ENCODE data around the gene SMIM35. TPM values are rescaled to one million over a fixed set of nuclear protein-coding genes. Genes with fewer than 3 reads are reported as not detected.
A peak's percentile ranks its signal among the peaks of the same experiment; 100 is the strongest.

The SMIM35 gene
- polyA plus RNA-seq, 4 donors, result 0.07 to 0.35 (median 0.10) TPM; not detected in 1

DNA sequence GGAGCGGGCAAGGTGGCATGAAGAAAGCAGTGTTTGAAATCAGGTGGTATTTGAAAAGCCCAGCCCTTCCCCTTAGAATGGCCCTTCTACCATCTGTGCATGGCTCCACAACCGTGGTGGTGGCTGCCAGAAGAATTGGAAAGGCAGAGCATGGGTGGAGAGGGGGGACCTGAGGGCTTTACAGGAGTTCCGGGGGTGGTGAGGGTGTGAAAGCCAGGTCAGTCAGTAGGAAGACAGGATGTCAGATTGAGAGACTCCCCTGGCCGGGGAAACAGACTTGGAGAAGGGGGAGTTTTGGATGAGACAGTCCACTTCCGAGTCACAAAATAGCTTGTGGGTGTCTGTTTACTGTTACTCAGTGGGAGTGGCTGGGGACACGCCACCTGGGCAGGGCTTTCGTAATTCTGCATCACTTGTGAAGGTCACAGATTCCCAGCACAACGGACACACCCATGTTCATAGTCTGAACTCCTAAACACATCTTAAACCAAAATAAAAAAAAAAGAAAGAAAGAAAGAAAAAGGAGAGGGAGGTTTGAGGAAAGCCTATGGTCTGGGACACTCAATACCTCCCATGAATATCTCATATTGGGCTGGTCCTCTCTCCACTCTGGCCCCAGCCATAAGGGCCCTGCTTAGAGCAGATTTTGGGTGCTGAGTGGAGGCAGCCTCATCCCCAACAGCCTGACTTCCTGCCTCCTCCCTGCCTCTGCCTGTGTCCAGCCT is 24.4 kb upstream of the SMIM35 start:
- no peak for DNase-seq (ENCODE audit: low read depth in 4 of 4, low spot score in 3 of 4)

DNA sequence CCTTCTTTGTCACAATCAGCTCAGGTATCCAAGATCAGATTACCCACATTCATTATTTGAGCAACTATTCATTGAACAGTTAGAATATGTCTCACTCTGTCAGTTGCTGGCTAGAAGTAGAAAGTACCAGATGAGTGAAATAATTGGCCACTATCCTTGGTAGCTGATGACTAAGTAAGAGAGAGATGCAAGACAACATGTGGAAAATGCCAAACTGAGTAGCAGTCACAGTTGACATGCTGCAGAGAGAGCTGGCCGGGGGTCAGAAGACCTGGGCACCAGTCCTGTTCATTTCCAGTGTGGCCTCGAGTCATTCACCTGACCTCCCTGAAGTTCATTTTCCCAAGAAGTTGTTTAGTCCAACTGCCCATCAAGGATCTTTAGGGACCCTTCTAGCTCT is 22.5 kb upstream of the SMIM35 start:
- DNase-seq (ENCODE audit: low read depth in 4 of 4, low spot score in 3 of 4), result no peak

DNA sequence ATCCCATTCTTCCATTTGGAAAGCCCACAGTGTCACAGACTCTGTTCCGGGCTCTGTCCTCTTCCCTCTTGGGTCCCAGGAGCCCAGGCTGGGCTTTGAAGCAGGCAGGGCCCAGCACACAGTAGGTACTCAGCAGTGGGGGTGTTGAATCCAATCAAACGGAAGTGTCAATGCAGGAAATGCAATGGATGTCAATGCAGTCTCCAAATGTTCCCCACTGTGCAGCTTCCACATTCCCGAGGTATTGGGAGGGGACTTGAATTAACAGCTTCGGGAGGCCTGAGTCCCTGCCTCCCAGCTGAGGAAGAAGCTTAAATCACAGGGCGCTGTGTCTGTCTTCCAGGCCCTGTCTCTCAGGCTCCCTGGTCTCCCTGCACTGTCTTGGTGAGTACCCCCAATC is 21.8 kb upstream of the SMIM35 start:
- DNase-seq (ENCODE audit: low read depth in 4 of 4, low spot score in 3 of 4), result no peak

GRCh38 chr11:118106789-118107335 is 20.1 kb upstream of the SMIM35 start:
- DNase-seq (ENCODE audit: low read depth in 4 of 4, low spot score in 3 of 4), result no peak

DNA sequence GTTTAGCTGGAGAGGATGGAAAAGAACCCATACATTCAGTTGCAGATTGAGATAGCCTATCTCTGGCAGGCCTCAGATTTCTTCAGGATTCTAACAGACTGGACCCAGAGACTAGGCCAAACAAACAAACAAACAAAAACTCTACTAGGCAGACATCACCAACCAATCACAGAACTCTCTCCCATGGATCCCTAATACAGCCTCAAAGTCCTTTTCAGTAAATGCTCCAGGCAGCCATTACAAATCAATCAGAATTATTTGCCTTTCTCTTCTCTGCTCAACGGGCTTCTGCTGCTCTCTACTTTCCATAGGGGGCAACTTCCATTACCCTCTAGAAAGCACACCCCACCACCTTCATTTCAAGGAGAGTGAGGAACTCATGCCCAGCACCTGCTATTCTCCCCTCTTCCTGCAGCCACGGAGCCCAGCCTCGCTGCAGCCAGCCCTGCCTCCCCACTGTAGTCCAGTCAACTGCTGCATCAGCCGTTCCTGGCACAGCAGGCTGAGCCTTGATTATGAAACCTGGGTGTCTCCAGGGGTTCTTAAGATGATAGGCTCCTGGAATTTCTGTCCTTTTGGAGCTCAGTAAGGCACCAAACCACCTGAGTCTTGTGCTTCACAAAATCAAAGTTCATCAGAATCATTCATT is 19.0 kb upstream of the SMIM35 start:
- no peak for DNase-seq (ENCODE audit: low read depth in 4 of 4, low spot score in 3 of 4)

DNA sequence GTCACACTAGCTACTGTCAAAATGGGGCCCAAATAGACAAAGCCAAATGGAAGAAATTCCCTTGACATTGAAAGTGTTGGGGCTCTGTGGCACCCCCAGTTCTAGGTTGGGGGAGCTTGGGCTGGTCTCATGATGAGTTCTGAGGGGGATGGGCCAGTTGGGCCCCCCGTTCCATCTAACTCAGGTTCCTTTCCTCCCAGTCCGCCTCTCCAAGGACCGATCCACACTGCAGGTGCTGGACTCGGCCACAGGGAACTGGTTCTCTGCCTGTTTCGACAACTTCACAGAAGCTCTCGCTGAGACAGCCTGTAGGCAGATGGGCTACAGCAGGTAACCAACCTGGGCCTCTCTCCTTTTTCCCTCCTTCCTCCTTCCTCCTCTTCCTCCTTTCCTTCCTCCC is 17.7 kb upstream of the SMIM35 start:
- no peak for DNase-seq (ENCODE audit: low read depth in 4 of 4, low spot score in 3 of 4)

- no peak for DNase-seq (ENCODE audit: low read depth in 4 of 4, low spot score in 3 of 4)
Measured at GRCh38 chr11:118102721-118103261, 16.0 kb upstream of the SMIM35 start.

- no peak for DNase-seq (ENCODE audit: low read depth in 4 of 4, low spot score in 3 of 4)
Measured at GRCh38 chr11:118100691-118101232, 14.0 kb upstream of the SMIM35 start.

DNA sequence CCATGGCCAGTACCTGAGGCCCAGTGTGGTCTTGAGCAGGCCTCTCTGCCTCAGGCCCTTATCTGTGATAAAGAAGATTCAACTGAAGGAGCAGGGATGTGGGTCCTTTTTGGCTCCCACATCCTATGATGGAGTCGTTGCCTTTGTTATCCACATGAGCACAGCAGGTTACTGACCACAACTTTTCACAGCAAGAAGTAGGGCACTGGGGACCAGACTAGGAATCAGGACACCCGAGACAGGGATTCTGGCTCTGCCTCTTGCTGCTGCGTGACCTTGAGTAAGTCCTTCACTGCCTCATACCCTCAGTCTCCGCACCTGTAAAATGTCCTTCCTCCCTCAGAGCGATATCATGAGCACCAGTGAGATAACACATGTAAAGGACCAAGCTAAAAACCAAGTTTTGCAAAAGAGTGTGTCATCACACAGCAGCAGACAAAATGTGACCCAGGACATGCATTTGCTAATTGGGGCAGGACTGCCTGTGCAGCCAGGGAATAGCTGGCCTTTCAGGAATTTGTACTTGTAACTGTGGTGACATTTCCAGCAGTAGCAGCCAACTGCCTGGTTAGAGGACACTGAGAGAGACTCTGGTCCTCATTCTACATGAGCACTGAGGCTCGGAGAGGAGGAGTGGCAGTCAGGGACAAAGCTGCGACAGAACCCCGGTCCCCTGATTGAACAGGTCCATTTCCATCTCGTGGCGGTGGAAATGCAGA is 13.2 kb upstream of the SMIM35 start:
- DNase-seq (ENCODE audit: low read depth in 4 of 4, low spot score in 3 of 4), result no peak

GRCh38 chr11:118098996-118099837 is 12.5 kb upstream of the SMIM35 start:
- no peak for DNase-seq (ENCODE audit: low read depth in 4 of 4, low spot score in 3 of 4)

GRCh38 chr11:118095967-118096367 is 9.2 kb upstream of the SMIM35 start:
- no peak for DNase-seq (ENCODE audit: low read depth in 4 of 4, low spot score in 3 of 4)

DNA sequence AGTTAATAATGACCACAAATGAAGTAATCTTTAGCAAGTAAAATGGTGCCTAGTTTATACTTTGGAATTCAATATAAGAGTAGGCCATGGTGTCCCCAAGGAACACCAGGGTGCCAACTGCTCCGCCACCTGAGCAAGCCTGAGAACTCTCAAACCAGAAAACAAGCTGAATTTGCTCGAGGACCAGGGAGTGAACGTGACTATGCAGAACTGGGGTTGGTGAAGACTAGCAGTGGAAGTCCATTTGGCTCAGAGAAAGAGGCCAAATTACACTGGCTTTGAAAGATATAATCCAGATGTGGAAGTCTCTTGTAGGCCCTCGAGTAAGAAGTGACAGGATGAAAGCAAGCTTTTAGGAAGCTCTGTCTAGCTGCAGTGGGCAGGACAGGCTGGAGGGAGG is 8.7 kb upstream of the SMIM35 start:
- no peak for DNase-seq (ENCODE audit: low read depth in 4 of 4, low spot score in 3 of 4)

DNA sequence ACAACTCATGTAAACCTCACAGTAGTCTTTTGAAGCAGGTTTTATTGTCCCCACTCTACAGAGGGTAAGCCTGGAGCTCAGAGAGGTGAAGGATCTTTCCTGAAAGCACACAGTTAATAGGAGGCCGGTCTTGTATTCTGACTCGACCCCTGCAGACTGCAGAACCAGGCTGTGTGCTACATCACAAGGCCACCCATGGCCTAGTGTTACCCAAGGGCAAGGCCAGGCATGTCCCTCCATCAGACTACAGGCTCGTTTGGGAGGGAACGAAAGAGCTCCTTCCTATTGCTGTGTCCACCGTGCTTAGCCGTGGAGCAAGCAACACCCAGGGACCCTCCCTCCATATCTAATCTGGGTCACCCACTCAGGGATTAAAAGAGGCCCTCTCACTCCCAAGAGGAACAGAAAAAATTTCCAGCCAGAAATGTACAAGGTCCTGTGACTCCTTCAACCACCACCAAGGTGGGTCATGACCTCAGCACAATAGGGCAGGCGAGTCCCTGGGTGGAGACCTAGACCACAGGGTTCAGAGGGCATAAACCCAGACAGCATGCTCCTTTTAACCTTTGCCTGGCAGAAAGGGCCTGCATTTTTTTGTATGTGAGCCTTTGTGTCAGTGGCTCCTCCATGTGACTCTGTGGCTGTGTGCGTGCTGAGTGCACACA is 6.3 kb upstream of the SMIM35 start:
- no peak for DNase-seq (ENCODE audit: low read depth in 4 of 4, low spot score in 3 of 4)

GRCh38 chr11:118091690-118092089 is 4.9 kb upstream of the SMIM35 start:
- DNase-seq (ENCODE audit: low read depth in 4 of 4, low spot score in 3 of 4), result no peak

DNA sequence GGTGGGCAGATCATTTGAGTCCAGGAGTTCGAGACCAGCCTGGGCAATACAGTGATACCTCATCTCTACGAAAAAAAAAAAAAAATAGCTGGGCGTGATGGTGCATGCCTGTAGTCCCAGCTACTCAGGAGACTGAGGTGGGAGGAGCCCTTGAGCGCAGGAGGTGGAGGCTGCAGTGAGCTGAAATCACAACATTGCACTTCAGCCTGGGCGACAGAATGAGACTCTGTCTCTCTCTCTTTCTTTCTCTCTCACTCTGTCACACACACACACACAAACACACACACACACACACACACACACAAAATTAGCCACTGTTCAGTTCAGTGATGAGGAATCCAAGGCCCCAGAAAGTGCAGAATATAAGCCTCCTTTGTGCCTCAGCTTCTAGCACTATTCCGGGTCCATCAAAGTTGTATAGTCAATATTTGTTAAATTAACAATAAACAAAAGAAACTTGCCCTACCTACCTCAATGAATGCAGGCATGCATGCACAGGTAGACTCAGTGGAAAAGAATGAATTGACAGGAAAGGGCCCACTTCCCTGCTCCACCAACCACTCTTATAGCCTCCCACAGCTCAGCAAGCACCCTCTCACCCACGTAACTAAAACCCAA is 3.9 kb upstream of the SMIM35 start:
- no peak for DNase-seq (ENCODE audit: low read depth in 4 of 4, low spot score in 3 of 4)

- DNase-seq (ENCODE audit: low read depth in 4 of 4, low spot score in 3 of 4), result no peak
Measured at GRCh38 chr11:118088531-118088930, 1.8 kb upstream of the SMIM35 start.

- DNase-seq (ENCODE audit: low read depth in 4 of 4, low spot score in 3 of 4), result no peak
Measured at GRCh38 chr11:118087931-118088330, 1.2 kb upstream of the SMIM35 start.

DNA sequence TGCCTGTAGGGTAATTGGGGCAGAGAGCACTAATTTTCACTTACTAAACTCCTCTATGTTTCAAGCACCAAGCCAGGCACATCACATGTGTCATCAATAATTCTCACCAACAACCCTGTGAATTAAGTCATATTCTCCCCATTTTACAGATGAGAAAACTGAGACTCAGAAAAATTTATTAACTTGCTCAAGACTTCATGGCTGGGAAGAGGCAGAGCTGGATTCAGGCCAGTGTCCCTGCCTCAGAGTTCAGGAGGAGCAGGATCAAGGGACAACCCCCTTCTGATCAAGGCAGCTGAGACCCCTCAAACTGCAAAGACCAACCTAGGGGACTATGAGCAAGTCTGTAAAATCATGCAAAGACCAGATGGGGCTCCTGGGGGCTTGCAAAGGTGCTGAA is 2.1 kb downstream of the SMIM35 start:
- no peak for DNase-seq (ENCODE audit: low read depth in 4 of 4, low spot score in 3 of 4)

GRCh38 chr11:118084247-118084646 is 2.5 kb downstream of the SMIM35 start:
- DNase-seq (ENCODE audit: low read depth in 4 of 4, low spot score in 3 of 4), result peak in 1 of 4 donors; percentile 24

Data from left renal pelvis (tissue), 4 donors.